RPMI7951 (cell line): Measurements from ENCODE around the gene CUL3. TPM values are rescaled to one million over a fixed set of nuclear protein-coding genes. Genes with fewer than 3 reads are reported as not detected.
"Not testable (repeated sequence)": the region's sequence is repeated elsewhere in the genome, so short reads cannot be mapped to it uniquely, and the experiment has no call there.

Experiments used
- DNase-seq: peaks from one replicate; pipeline ENCODE4 v3.0.0-alpha.2; 2012; ENCODE audit warnings: low read depth
- total RNA-seq: library from RNA; depleted of rRNA; stranded (reverse); fragments of >200 nt; shearing (Covaris generic); gene quantifications from 2 replicates; pipeline ENCODE4 v1.2.3, GENCODE V29; 2014

Gene CUL3
- total RNA-seq, 1 experiment from 2014 or later: 102 TPM

DNA sequence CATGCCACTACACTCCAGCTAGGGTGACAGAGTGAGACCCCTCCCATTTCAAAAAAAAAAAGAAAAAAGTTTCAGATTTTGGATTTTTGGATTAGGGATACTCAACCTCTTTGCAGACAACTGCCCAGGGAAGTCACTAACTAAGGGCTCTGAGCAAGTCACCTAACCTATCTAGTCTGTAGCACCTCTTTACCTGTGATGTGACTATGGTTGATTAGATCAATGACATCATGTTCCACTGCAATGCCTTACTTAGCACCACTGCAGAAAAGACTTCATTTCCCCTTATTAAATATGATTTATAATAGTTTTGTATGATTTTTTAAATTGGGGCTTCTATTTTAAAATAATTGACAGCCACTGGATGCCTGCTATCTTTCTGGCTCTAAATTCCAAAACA, 41.2 kb downstream of the CUL3 start:
- no peak for DNase-seq

DNA sequence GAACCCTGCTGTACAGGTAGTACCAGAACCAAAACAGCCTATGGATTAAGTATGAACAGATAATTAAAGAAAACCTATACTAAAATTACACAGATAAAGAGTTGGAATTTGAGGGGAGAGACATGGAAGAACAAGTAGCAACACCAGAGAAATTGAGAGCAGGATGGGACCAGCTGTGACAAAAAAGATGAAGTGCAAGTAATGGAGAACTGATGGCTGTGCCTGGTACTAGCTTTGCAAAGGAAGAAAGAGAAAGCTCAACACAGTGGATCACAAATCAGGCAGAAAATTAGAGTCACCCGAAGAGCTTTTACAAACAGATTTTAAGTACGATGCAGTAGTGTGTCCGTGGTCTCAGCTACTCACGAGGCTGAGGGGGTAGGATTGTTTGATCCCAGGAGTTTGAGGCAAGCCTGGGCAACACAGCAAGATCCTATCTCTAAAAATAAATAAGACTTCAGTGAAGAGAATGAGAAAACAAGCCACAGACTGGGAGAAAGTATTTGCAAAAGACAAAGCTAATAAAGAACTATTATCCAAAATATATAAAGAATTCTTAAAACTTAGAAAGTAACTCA, 46.5 kb downstream of the CUL3 start:
- no peak for DNase-seq

DNA sequence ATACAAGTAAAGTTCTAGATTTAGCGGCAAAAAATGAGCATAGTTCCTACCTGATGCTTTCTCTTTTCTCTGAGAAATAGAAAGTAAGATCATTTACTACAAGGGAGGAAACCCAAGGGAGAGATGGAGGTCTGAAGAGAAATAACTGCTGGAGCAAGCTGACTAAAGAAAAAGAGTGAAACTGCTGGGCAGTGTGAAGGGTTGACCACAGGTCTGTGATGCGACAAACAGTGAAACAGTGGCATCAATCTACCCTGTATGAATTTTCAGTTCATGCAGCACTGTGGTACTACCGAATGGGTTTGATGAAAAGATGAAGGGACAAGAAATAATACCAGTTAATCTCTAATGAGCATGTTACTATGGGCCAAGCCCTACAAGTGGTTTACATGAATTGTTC, 52.2 kb downstream of the CUL3 start:
- DNase-seq: no peak

DNA sequence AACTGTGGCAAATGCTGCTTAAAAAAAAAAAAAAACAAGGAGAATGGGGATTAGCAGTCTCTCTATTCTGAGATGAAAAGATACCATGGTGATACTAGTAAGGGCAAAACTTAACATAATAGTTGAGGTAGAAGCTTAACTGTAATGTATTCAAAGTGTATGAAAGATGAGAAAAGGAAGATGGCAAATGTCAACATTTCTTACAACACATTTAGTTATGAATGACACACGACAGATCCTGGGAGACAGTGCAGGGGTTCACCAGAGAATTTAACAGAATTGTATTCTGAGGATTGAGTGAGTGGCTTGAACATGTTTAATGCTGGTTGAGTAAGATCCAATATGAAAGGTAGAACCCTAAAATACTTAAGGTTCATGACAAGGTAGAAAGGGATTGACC, 52.7 kb downstream of the CUL3 start:
- no peak for DNase-seq

DNA sequence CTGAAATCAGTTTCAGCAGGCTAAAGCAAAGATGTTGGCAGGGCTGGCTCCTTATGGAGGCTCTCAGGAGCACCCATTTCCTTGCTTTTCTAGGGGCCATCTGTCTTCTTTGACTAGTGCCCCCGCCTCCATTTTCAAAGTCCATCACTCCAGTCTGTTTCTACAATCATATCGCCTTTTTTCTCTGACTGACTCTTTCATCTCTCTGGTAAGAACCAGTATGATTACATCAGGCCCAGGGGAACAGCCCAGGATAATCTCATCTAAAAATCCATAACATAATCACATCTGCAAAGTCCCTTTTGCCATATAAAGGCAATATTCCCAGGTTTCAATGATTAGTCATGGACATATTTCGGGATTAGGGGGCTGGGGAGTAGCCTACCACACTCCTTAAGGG, 57.0 kb downstream of the CUL3 start:
- no peak for DNase-seq

DNA sequence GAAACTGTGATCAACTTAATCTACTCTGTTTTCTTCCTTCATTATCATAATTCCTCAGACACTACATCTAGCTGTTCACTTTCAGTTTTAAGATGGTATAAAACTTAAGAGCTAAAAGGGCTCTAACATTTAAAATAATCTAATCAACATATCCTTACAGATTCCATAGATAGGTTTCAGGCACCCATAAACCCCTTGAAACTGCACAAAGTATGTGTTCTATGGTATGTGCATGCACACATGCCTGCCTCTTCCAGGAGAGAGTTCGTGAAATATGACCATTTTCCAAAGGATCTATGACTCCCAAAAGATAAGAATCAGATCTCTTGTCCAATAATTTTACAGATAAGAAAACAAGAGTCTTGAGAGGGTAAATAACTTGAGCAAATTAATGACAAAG, 59.4 kb downstream of the CUL3 start:
- DNase-seq: no peak

DNA sequence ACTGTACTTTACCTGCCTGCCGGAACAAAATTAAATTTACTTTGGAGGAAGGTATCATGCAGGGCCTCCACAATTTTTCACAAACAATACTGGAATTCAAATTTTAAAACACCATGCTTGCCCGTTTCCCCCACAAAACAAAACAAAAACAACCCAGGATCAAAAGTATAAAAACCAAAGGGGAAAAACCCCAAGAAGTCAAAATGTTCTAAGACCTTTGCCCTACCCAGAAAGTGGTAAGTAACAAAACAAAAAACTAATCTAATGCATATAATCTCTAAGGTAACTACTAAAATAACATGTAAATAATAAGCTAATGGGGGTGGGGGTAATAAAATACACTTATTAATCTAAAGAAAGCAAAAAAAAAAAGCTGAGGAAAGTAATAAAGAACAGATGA, 60.5 kb downstream of the CUL3 start:
- no peak for DNase-seq

DNA sequence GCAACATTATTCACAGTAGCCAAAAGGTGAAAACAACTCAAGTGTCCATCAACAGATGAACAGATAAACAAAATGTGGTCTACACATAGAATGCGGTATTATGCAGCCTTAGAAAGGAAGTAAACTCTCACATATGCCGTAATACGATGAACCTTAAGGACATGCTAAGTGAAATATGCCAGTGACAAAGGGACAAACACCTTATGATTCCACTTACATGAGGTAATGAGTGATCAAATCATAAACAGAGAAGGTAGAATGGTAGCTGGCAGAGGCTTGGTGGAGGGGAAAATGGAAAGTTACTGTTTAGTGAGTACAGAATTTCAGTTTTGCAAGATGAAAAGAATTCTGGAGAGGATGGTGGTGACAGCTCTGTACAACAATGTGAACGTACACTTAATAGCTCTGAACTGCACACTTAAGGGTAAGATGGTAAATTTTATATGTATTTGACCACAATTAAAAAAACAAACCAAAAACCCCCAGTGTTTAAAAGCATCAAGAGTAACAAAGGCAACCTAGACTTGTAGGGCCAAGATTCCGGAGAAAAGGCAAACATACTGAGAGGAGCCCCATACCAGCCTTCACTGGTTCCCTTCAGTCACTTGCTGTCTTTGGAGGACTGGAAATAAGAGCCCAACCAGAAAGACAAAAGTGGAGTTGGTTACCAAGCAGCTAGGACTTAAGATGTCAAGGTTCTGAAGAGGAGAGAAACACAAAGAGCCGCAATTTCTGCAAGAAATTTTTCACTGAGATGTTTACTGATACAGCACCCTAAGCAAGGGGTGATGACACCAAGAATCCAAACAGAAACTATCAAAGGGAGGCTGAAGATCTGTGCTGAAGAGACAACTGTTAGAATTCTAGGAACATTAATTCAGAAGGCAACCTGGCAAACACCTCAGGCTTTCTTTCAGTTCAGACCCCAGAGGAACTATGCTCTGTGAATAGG, 61.3 kb downstream of the CUL3 start:
- no peak for DNase-seq

DNA sequence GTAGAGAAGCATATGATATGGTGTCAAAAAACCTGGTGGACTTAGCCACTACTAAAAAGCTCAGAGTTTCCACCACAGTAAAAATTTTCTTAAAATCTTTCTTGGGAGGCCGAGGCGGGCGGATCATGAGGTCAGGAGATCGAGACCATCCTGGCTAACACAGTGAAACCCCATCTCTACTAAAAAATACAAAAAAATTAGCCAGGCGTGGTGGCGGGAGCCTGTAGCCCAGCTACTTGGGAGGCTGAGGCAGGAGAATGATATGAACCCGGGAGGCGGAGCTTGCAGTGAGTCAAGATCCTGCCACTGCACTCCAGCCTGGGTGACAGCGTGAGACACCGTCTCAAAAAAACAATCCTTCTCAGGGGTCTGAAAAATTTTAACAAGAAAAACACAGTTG, 62.7 kb downstream of the CUL3 start:
- DNase-seq: not testable (repeated sequence)

DNA sequence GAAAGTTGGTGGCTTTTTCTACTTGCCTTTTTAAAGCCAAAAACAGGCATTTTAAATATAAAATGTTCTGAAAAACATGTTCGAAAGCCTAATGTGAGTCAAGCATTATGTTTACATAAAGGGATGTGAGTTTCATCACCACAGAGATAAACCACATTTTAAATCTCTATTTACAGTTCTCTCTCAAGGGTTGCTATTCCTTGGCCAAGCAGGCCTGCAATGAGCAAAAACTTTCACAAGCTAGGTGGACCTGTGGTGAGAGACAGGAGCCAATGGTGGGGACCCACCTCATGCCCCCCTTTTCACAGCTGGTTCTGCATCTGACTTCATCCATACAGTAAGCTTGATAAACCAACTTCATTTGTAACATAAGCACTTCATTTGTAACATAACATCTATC, 65.1 kb downstream of the CUL3 start:
- peak; percentile 39 for DNase-seq

DNA sequence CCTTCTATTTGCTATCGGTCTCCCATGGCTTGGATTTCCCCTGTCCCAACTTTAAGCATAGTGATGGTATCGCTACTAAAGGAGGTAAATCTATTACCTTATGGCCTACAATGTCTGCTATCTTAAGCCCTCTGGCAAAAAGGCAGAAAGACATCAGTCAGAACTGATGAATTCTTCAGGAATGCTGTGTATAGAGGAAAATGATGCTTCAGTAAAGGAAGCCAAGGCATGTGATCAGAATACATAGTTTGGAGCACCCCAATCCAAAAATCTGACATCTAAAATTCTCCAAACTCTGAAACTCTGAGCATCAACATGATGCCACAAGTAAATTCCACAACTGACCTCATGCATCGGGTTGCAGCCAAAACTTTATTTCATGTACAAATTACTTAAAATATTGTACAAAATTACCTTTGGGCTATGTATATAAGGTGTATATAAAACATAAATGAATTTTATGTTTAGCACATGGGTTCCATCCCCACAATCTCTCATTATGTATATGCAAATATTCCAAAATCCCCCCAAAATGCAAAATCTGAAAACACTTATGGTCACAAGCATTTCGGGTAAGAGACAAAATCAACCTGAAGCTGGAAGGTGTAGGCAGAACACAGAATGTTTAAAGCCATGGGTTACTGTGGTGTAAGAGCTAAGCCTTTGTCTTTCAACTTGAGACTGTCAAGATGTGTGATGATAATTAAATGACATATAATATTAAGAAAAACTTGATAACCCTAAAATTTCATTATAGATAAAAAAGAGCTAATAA, 66.2 kb downstream of the CUL3 start:
- peak; percentile 42 for DNase-seq

DNA sequence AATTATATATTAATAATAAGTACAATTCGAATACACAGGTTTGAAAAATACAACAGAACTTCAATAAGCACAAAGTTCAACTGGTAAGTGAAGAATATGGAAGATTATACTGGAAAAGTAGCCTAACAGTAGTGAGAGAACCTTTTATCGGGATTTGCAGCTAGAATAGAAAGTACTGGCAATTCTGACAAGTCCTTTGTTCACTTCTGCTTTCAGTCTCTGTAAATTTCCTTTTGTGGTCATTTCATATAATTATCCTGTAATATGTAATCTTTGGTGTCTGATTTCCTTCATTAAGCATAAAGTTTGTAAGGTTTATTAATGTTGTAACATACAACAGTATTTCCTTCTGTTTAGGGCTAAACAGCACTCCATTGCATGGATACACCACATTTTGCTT, 67.2 kb downstream of the CUL3 start:
- DNase-seq: no peak

DNA sequence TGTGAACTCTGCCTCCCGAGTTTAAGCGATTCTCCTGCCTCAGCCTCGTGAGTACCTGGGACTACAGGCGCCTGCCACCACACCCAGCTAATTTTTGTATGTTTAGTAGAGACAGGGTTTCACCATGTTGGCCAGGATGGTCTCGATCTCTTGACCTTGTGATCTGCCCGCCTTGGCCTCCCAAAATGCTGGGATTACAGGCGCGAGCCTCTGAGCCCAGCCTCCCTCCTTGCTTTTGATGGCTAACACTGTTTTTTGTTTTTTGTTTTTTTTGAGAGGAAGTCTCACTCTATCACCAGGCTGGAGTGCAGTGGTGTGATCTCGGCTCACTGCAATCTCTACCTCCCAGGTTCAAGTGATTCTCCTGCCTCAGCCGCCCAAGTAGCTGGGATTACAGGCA, 68.8 kb downstream of the CUL3 start:
- not testable (repeated sequence) for DNase-seq

DNA sequence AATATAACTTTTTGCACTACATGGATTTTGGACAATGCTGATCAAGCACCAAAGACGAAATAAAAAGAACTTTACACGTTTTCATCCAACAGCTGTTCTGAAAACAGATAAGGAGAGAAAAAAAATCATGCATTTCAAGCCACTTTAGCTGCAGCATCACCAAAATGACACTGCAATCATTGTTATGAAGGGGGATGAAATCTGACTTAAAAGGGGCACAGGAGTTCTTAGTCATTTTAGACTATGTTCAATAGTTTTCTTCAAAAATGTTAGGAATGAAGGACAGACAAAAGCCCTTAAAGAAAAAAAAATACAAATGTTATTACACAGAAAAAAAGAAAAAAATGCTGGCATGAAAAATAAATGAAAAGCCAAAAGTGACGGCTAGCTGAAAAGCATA, 71.2 kb downstream of the CUL3 start:
- no peak for DNase-seq

DNA sequence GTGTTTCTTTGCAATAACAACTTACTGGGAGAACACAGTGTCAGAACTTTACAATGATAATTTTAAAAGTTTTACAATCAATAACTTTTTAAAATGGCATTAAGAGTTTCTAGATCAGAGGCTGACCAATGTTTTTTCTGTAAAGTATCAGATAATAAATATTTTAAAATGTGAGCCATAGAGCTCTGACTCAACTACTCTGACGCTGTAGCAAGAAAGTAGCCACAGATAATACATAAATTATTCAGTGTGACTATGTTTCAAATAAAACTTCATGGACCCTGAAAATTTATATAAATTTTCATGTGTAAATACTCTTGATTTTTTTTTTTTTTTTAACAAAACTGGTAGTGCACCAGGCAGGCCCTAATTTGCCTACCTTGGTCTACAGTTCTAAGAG, 77.4 kb downstream of the CUL3 start:
- no peak for DNase-seq

DNA sequence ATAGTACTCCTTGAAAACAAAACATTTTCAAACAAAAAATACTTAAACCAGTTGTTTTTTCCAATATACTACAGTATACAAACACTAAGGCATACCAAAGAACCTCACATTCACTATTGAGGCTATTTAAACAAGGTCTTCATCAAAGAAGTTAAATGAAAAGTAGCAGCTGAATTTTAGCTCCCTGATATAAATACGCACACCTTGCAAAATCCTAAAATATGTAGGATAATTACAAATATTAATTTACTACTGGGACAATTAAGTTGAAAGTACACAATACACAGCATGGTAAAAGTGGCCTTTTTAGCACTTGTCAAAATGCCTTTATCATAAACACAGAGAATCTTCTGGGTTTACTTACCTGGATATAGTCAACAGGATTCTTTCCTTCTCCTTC, 78.7 kb downstream of the CUL3 start:
- no peak for DNase-seq

DNA sequence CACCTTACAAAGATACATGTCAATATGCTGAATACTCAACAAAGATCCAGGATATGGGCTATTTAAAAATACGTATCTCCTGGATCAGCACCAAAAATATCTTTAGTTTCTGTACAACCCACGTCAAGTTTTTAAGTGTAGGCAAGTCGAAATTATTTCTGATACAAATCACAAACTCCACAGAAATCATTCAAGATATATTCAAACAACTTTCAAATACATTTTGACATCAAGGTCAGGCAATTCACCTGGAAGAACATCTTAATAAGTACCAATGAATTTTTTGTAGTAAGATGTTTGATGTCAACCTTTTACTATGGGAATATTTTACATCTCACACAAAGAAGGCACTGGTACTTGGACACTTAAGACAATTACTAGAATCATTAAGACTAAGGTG, 86.2 kb downstream of the CUL3 start:
- DNase-seq: no peak

DNA sequence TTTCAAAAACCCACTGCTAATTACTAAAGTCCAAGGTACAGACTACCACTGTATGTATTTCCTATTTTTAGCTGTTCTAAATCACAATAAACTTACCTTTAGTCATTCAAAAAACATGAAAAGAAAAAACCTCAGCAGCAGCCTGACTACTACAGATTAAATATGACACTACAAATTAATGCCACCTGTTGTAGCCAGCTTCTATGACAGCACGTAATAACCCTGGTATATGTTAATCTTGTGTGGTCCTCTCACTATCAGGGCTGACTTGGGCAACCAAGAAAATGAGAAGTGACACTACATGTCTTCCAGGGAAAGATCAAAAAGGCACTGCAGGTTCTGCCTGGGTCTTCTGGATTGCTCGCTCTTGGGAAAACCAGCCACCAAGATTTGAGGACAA, 92.6 kb downstream of the CUL3 start:
- DNase-seq: no peak

DNA sequence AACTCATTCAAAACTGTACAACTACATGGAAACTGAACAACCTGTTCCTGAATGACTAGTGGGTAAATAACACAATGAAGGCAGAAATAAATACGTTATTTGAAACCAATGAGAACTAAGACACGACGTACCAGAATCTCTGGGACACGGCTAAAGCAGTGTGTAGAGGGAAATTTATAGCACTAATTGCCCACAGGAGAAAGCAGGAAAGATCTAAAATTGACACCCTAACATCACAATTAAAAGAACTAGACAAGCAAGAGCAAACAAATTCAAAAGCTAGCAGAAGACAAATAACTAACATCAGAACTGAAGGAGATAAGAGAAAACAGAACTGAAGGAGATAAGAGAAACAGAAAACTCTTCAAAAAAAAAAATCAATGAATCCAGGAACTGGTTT, 97.2 kb downstream of the CUL3 start:
- DNase-seq: not testable (repeated sequence)

DNA sequence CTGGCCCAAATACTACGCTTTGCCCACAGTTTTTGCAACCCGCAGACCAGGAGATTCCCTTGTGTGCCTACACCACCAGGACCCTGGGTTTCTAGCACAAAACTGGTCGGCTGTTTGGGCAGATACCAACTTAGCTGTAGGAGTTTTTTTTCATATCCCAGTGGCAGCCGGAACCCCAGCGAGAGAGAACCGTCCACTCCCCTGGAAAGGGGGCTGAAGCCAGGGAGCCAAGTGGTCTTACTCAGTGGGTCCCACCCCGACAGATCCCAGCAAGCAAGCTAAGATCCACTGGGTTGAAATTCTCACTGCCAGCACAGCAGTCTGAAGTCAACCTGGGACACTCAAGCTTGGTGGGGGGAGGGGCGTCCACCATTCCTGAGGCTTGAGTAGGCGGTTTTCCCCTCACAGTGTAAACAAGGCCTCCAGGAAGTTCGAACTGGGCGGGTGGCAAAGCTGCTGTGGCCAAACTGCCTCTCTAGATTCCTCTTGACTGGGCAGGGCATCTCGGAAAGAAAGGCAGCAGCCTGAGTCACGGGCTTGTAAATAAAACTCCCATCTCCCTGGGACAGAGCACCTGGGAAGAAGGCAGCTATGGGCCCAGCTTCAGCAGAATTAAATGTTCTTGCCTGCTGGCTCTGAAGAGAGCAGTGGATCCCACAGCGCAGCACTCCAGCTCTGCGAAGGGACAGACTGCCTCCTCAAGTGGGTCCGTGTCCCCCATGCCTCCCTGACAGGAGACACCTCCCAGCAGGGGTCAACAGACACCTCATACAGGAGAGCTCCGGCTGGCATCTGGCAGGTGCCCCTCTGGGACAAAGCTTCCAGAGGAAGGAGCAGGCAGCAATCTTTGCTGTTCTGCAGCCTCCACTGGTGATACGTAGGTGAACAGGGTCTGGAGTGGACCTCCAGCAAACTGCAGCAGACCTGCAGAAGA, 99.8 kb downstream of the CUL3 start:
- DNase-seq: peak; percentile 95

DNA sequence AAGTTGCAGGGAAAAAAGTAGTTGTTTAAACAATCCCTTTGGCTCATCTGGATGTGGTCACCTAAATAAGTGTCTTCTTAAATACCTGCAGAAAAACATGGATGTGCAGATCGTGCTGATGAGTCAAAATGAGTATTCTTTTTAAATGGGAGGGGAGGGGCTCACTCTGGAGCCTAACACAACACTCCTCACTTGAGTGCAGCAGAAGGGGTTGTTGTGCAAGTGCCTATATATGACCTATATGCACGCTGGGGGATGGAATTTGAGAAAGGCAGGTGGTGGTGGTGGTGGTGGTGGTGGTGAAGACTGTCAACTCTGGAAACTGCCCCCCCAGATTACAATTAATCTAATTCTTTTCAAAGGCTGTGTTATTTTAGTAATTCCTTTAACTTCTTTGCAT, 105.3 kb downstream of the CUL3 start:
- no peak for DNase-seq

DNA sequence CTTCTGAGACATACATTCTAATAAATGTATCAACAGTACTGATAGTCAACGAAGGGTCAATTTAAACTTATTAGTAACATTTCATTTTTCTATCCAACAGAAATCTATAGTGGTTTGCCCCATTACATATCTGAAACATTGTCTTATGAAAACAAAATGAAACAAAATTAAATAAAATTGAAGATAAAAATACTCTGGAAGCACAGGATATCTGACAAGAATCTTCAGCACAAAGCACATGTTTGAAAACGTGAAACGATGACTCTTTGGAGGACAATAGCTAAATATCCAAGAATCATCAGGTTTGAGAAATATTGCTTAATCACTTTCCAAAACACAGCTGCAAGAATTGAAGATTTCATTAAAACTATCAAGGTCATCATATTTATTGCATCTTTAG, 112.3 kb downstream of the CUL3 start:
- DNase-seq: no peak
